GM12891 (cell line): ENCODE results near the gene RNASE7.

Experiments
- DNase-seq: peaks from one replicate; pipeline ENCODE4 v3.0.0; 2011; ENCODE audit warnings: low spot score; ENCODE audit not compliant: insufficient read length
- FAIRE-seq: peaks from 2 replicates; lab custom pipeline; 2011; peaks lifted over from hg19 to GRCh38; lab: Jason Lieb, UNC
- PAX5 ChIP-seq: IDR thresholded peaks from 2 replicates; pipeline ENCODE4 v1.6.1; 2011; ENCODE audit warnings: low read length, moderate library complexity, mild to moderate bottlenecking; ENCODE audit not compliant: insufficient read depth, severe bottlenecking
- POLR2A ChIP-seq: IDR thresholded peaks from 2 replicates; pipeline ENCODE4 v1.6.1; 2011; ENCODE audit warnings: low read depth, low read length, control low read depth
- POLR2AphosphoS5 ChIP-seq: IDR thresholded peaks from 2 replicates; pipeline ENCODE4 v1.6.1; 2011; ENCODE audit warnings: low read depth, low read length, control low read depth
- POU2F2 ChIP-seq: IDR thresholded peaks from 2 replicates; pipeline ENCODE4 v1.6.1; 2011; ENCODE audit warnings: low read depth, mild to moderate bottlenecking, control low read depth, low read length, moderate library complexity
- SPI1 ChIP-seq: IDR thresholded peaks from 2 replicates; pipeline ENCODE4 v1.6.1; 2011; ENCODE audit warnings: low read depth, low read length, control low read depth
- TAF1 ChIP-seq: IDR thresholded peaks from 2 replicates; pipeline ENCODE4 v1.6.1; 2011; ENCODE audit warnings: low read depth, low read length, control low read depth

The RNASE7 gene

GRCh38 chr14:21087294-21088091, 45.3 kb downstream of the RNASE7 start:
- FAIRE-seq (no peak), DNase-seq (peak; percentile 67)
- TF ChIP-seq SPI1, result peak; percentile 68
- TF ChIP-seq TAF1, result no peak

GRCh38 chr14:21088687-21089086, 46.5 kb downstream of the RNASE7 start:
- no peak for DNase-seq
- no peak for FAIRE-seq
- TF ChIP-seq POU2F2 (no peak), POLR2AphosphoS5 (no peak), POLR2A (no peak), TAF1 (no peak), PAX5 (no peak), SPI1 (no peak)

GRCh38 chr14:21089271-21089670, 47.1 kb downstream of the RNASE7 start:
- no peak for TF ChIP-seq POLR2AphosphoS5
- TF ChIP-seq TAF1, result no peak
- TF ChIP-seq PAX5, result no peak
- no peak for TF ChIP-seq POLR2A
- TF ChIP-seq SPI1, result no peak
- TF ChIP-seq POU2F2, result no peak
- FAIRE-seq (no peak), DNase-seq (no peak)

- FAIRE-seq, result no peak
Observed at GRCh38 chr14:21089877-21090193, 47.7 kb downstream of the RNASE7 start.

GRCh38 chr14:21090194-21090939, 48.2 kb downstream of the RNASE7 start:
- TF ChIP-seq PAX5 (no peak), TAF1 (no peak)
- DNase-seq (no peak), FAIRE-seq (no peak)

More at GRCh38 chr14:21089877-21090193, 47.7 kb downstream of the RNASE7 start:
- DNase-seq, result no peak
- TF ChIP-seq TAF1 (no peak), PAX5 (no peak), POLR2AphosphoS5 (no peak), POU2F2 (no peak)

- no peak for FAIRE-seq
- TF ChIP-seq TAF1 (no peak), POLR2A (no peak), POU2F2 (no peak), PAX5 (no peak), POLR2AphosphoS5 (no peak), SPI1 (no peak)
- DNase-seq, result no peak
Observed at GRCh38 chr14:21090940-21091663, 48.9 kb downstream of the RNASE7 start.

GRCh38 chr14:21091821-21092272, 49.7 kb downstream of the RNASE7 start:
- no peak for DNase-seq
- no peak for FAIRE-seq
- TF ChIP-seq POLR2A, result no peak

GRCh38 chr14:21092273-21093011, 50.3 kb downstream of the RNASE7 start:
- FAIRE-seq (peak; percentile 98), DNase-seq (peak; percentile 97)
- no peak for TF ChIP-seq POLR2AphosphoS5
- TF ChIP-seq TAF1, result no peak
- no peak for TF ChIP-seq POLR2A
- TF ChIP-seq PAX5, result peak; percentile 60
- peak; percentile 54 for TF ChIP-seq POU2F2
- TF ChIP-seq SPI1, result no peak

- no peak for DNase-seq
- no peak for TF ChIP-seq PAX5
- TF ChIP-seq TAF1, result no peak
- TF ChIP-seq POLR2A, result no peak
- TF ChIP-seq POU2F2, result no peak
- TF ChIP-seq POLR2AphosphoS5, result no peak
- FAIRE-seq, result no peak
Observed at GRCh38 chr14:21093018-21093417, 50.9 kb downstream of the RNASE7 start.
